Adrenal gland (tissue), 12 donors: Measurements from ENCODE around the gene IL32. TPM values are rescaled to one million over a fixed set of nuclear protein-coding genes. Genes with fewer than 3 reads are reported as not detected.

Source experiments
- DNase-seq, 7 donors: peaks; one replicate each; pipeline ENCODE4 v3.0.0-alpha.2; 2019 to 2020
- H3K27ac ChIP-seq, 5 donors: fragments of 200-600 bp; sonication (generic) in 4 of 5; 1 replicate in 3 of 5; 2 replicates in 2 of 5; pipeline versions ENCODE4 v1.5.1 to v1.8.0; 2016 to 2020; ENCODE audit warnings: mild to moderate bottlenecking in 1 of 5
- H3K27me3 ChIP-seq: fragments of 200-600 bp; 2 replicates; pipeline ENCODE4 v1.8.0; 2021
- H3K36me3 ChIP-seq, 2 donors: fragments of 200-600 bp; replicated peaks in 1 of 2; 1 replicate in 1 of 2; 2 replicates in 1 of 2; pipeline versions ENCODE4 v1.5.1 to v1.8.0; 2018 to 2022
- H3K4me1 ChIP-seq, 2 donors: fragments of 200-600 bp; replicated peaks in 1 of 2; 1 replicate in 1 of 2; 2 replicates in 1 of 2; pipeline versions ENCODE4 v1.5.1 to v1.8.0; 2018 to 2021
- H3K4me3 ChIP-seq, 4 donors: fragments of 200-600 bp; sonication (generic) in 3 of 4; one replicate each; pipeline ENCODE4 v1.5.1; 2016 to 2018
- H3K9me3 ChIP-seq, 3 donors: fragments of 200-600 bp; sonication (generic) in 1 of 3; replicated peaks in 1 of 3; 1 replicate in 2 of 3; 2 replicates in 1 of 3; pipeline versions ENCODE4 v1.5.1 to v1.8.0; 2016 to 2021
- CTCF ChIP-seq, 6 experiments: fragments of 450-650 bp in 4 of 6; fragments of 200-600 bp in 2 of 6; sonication (generic) in 1 of 6; IDR thresholded peaks; 1 replicate in 5 of 6; 2 replicates in 1 of 6; pipeline versions ENCODE4 v1.5.1 to v1.8.0; 2016 to 2021; ENCODE audit warnings: antibody characterized with exemption in 6 of 6, mild to moderate bottlenecking in 2 of 6, moderate library complexity in 1 of 6
- POLR2A ChIP-seq, 2 donors: fragments of 450-650 bp; IDR thresholded peaks; one replicate each; pipeline ENCODE4 v1.6.1; 2017; ENCODE audit warnings: antibody characterized with exemption in 2 of 2, mild to moderate bottlenecking in 2 of 2, moderate library complexity in 1 of 2
- WGBS, 4 donors: extraction: QIAGEN DNeasy Blood & Tissue Kit in 2 of 4; methylation state at CpG; one replicate each; pipeline versions ENCODE4 v1.1.5 to v1.1.7; 2013 to 2017; 5-methylcytosine and 5-hydroxymethylcytosine counted together
- intact Hi-C, 2 donors: fragments of 100-400 bp; cut with DNase I; formaldehyde crosslinking; loops; one replicate each; pipeline versions ENCODE4 v1.14.1 to v1.15.0; 2022 to 2023
- polyA plus RNA-seq, 3 donors: library from polyadenylated mRNA; stranded (reverse); fragments of 200-250 nt in 2 of 3; fragments of 350-450 nt in 1 of 3; fragmentation: Illumina TruSeq in 1 of 3; extraction: RNeasy Lipid Tissue Mini Kit (QIAGEN cat#74804) in 1 of 3; gene quantifications; one replicate each; pipeline ENCODE4 v1.2.3, GENCODE V29; 2013 to 2014
- total RNA-seq, 9 donors: library from RNA; depleted of rRNA in 4 of 9; stranded (reverse); fragments of >200 nt in 4 of 9; fragments of 120-200 nt in 1 of 9; fragmentation: NEBNext Ultra II Directional in 1 of 9; extraction: Animal tissue kit (Norgen Biotek cat#: 25700) in 1 of 9; gene quantifications; one replicate each; pipeline versions ENCODE4 v1.1.0 to v1.2.4, GENCODE V29; 2013 to 2023
- donor health status: healthy with polysubstance abuse.
- donor health status: Bipolar disorder and iron deficiency.
- donor health status: DM: yes; HTN: yes; CAD: no.
- donor health status: DM: no; HTN: no; CAD: no.
- donor health status: DM: no; HTN: no; CAD: no.
- donor health status: DM: yes; HTN: yes; CAD: no.

The IL32 gene
- total and polyA plus RNA-seq, 12 donors: 3.9 to 127 (median 23.1) TPM

GRCh38 chr16:3042376-3042775 lies 23.1 kb upstream of the IL32 start:
- Histone ChIP-seq H3K4me1 (peaks cover 4 to 13% of the 10 kb centered on the region in 2 donors), H3K27ac (no peak overlapping the region), H3K9me3 (no peaks in the 10 kb centered on the region), H3K27me3 (peaks cover 73% of the 10 kb centered on the region), H3K4me3 (no peak overlapping the region), H3K36me3 (no peaks in the 10 kb centered on the region)
- TF ChIP-seq CTCF (IDR thresholded peaks at IDR 0.05) (no peak), POLR2A (IDR thresholded peaks at IDR 0.05) (no peak)
- DNase-seq: no peak
- intact Hi-C loops: no loop called here
- 65 to 75% (median 71%) methylated on average over 3 of the region's 3 CpGs for WGBS, 4 donors

DNA sequence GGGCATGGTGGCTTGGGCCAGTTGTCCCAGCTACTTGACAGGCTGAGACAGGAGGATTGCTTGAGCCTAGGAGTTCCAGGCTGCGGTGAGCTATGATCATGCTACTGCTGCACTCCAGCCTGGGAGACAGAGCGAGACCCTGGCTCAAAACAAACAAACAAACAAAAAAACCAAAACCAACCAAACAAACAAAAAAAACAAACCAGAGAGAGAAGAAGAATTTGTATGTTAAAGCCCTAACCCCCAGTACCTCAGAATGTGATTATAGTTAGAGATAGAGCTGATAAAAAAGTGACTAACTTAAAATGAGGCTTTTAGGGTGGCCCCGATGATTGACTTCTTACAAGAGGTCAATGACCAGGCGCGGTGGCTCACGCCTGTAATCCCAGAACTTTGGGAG lies 20.7 kb upstream of the IL32 start:
- no peak overlapping the region for H3K4me3 ChIP-seq
- WGBS, 4 donors: 79 to 88% (median 85%) methylated on average over 6 of the region's 6 CpGs
- peaks cover 66% of the 10 kb centered on the region for H3K27me3 ChIP-seq

DNA sequence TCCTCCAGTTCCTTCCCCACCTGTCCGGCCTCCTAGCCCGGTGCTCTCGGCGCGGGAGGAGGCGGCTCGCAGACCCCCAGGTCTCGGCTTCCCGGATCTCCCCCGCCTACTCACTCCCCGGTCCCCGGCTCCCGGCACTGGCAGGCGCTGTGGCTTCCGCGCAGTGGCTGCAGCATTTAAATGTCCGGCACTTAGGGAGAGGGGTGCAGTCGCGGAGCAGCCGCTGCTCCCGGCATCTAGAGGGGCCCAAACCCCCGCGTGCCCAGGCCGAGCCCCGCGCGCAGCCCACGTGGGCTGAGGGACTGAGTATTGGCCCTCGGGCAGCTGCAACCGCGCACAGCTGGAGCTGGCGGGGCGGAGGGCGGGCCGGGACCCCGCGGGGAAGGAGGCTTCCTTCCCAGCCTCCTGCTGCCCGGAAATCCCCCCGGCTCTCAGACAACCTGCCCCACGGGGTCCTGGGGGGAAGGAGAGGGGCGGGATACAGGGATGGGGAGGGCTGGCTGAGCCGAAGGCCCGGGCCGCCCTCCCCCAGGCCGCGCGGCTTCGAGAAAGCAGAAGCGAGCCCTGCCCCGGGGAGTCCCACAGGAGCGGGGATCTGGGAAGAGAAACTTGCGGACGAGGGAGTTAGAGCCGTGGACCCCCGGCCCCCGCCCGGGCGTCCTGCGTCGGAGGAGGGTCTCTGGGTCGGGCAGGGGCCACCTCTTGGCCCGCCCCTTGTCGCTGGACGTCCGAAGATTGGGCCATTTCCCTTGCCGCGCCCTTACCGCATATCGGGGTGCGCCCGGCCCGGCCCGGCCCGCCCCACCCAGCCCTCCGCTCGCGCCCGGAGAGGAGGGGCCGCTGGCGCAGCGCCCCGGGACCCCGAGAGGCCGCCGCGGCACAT lies 19.4 kb upstream of the IL32 start, which contains the start of gene MMP25:
MMP25 (plus strand) TSS at position 804 of the 883 bp plus-strand sequence. CDS start 357 bp downstream, outside the sequence.
- intact Hi-C loops: no loop called here
- peak within 1 kb of the TSS in 1 of 4 donors; percentile 35 for H3K4me3 ChIP-seq
- peaks cover 65% of the 10 kb centered on the region for H3K27me3 ChIP-seq

More for the DNA sequence above, 20.7 kb upstream of the IL32 start:
- no peak for DNase-seq
- TF ChIP-seq CTCF (IDR thresholded peaks at IDR 0.05) (no peak), POLR2A (IDR thresholded peaks at IDR 0.05) (no peak)
- H3K9me3 ChIP-seq: no peaks in the 10 kb centered on the region
- H3K4me1 ChIP-seq: peaks cover 4 to 13% of the 10 kb centered on the region in 2 donors
- H3K27ac ChIP-seq: no peak overlapping the region
- intact Hi-C loops: no loop called here
- H3K36me3 ChIP-seq: no peaks in the 10 kb centered on the region

More for the DNA sequence above, 19.4 kb upstream of the IL32 start, which contains the start of gene MMP25:
- TF ChIP-seq CTCF (IDR thresholded peaks at IDR 0.05): no peak
- no peak for TF ChIP-seq POLR2A (IDR thresholded peaks at IDR 0.05)
- Histone ChIP-seq H3K27ac (no peak within 1 kb of the TSS), H3K36me3 (no peaks in the 10 kb centered on the region), H3K4me1 (peaks cover 4 to 13% of the 10 kb centered on the region in 2 donors), H3K9me3 (no peaks in the 10 kb centered on the region)
- no peak for DNase-seq
- 0 to 1% (median 0%) methylated on average over 2 to 85 of the region's 86 CpGs for WGBS, 4 donors
